ENCODE measurements around the gene DENND1A.

DNA sequence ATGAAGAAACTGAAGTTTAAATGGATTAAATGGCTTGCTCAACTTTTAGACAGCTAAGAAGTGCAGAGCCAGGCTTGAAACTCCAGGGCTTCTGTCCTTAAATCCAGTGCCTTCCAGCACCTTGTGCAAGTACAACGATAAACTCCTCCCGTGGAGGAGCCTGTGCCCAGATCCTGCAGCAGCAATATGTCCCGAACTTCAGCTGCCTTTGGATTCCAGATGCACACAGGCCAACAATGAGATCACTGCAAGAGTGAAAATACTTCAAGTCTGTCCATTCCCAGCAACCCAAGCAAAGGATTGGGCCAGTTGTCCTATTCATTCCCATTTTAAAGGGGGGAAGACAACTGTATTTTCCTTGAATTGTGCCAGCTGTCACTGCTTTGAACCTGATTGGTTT is 374.3 kb downstream of the DENND1A start:
- TF ChIP-seq, protein P1, sequence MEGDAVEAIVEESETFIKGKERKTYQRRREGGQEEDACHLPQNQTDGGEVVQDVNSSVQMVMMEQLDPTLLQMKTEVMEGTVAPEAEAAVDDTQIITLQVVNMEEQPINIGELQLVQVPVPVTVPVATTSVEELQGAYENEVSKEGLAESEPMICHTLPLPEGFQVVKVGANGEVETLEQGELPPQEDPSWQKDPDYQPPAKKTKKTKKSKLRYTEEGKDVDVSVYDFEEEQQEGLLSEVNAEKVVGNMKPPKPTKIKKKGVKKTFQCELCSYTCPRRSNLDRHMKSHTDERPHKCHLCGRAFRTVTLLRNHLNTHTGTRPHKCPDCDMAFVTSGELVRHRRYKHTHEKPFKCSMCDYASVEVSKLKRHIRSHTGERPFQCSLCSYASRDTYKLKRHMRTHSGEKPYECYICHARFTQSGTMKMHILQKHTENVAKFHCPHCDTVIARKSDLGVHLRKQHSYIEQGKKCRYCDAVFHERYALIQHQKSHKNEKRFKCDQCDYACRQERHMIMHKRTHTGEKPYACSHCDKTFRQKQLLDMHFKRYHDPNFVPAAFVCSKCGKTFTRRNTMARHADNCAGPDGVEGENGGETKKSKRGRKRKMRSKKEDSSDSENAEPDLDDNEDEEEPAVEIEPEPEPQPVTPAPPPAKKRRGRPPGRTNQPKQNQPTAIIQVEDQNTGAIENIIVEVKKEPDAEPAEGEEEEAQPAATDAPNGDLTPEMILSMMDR (IDR thresholded peaks at IDR 0.05) = no peak
- no peak for TF ChIP-seq EP300 (IDR thresholded peaks at IDR 0.05)
- no peak for TF ChIP-seq POLR2A (IDR thresholded peaks at IDR 0.05)
